Measurements from ENCODE around the gene MSL1.

The MSL1 gene

DNA sequence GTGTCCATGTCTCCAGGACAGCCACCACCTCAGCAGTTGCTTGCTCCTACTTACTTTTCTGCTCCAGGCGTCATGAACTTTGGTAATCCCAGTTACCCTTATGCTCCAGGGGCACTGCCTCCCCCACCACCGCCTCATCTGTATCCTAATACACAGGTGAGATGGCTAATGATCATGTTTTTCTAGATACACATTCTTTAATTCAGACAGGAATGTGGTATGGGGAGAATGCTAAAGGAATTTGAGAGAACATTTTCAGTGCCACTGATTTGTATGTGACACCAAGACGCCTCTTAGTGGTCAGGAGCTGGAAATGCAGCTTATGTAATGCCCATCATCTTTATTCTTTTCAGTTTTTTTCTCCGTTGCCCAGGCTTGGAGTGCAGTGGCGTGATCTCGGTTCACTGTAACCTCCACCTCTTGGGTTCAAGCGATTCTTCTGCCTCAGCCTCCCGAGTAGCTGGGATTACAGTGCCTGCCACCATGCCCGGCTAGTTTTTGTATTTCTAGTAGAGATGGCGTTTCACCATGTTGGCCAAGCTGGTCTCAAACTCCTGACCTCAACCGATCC, 46.6 kb downstream of the MSL1 start:
- no peaks in the 10 kb centered on the region for H3K9me3 ChIP-seq (ENCODE audit: insufficient read depth, low read length)
- TF ChIP-seq EZH2phosphoT487 (conservative IDR thresholded peaks at IDR 0.05; ENCODE audit: low read length), result no peak
- TF ChIP-seq, protein P1, sequence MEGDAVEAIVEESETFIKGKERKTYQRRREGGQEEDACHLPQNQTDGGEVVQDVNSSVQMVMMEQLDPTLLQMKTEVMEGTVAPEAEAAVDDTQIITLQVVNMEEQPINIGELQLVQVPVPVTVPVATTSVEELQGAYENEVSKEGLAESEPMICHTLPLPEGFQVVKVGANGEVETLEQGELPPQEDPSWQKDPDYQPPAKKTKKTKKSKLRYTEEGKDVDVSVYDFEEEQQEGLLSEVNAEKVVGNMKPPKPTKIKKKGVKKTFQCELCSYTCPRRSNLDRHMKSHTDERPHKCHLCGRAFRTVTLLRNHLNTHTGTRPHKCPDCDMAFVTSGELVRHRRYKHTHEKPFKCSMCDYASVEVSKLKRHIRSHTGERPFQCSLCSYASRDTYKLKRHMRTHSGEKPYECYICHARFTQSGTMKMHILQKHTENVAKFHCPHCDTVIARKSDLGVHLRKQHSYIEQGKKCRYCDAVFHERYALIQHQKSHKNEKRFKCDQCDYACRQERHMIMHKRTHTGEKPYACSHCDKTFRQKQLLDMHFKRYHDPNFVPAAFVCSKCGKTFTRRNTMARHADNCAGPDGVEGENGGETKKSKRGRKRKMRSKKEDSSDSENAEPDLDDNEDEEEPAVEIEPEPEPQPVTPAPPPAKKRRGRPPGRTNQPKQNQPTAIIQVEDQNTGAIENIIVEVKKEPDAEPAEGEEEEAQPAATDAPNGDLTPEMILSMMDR (IDR thresholded peaks at IDR 0.05; ENCODE audit: insufficient read depth, low read length, poor library complexity, severe bottlenecking), result peak; percentile 41
- no peaks in the 10 kb centered on the region for H3K27me3 ChIP-seq (ENCODE audit: low read length)
- no peak overlapping the region for H3K4me2 ChIP-seq (ENCODE audit: low read depth, low read length, poor library complexity, severe bottlenecking)
- no peaks in the 10 kb centered on the region for H3K9me2 ChIP-seq (replicated peaks; ENCODE audit: insufficient read depth, low read length)
- H3F3A ChIP-seq (ENCODE audit: insufficient read depth), result peaks cover 19% of the 10 kb centered on the region
- no peaks in the 10 kb centered on the region for H3K79me2 ChIP-seq (ENCODE audit: insufficient read depth, low read length)
- H4K20me1 ChIP-seq (ENCODE audit: low read depth, low read length), result no peaks in the 10 kb centered on the region
- H2AFZ ChIP-seq (ENCODE audit: low read depth, low read length, severe bottlenecking), result no peak overlapping the region
- no peak overlapping the region for H3K4me3 ChIP-seq (ENCODE audit: insufficient read depth, low read length, poor library complexity, severe bottlenecking)
- no peak overlapping the region for H3K27ac ChIP-seq (ENCODE audit: low read depth, low read length)
- H3K36me3 ChIP-seq (ENCODE audit: low read length), result peaks cover 27% of the 10 kb centered on the region; the same call in 1 of the 2 replicates
- no peak overlapping the region for H3K9ac ChIP-seq (ENCODE audit: low read length)

DNA sequence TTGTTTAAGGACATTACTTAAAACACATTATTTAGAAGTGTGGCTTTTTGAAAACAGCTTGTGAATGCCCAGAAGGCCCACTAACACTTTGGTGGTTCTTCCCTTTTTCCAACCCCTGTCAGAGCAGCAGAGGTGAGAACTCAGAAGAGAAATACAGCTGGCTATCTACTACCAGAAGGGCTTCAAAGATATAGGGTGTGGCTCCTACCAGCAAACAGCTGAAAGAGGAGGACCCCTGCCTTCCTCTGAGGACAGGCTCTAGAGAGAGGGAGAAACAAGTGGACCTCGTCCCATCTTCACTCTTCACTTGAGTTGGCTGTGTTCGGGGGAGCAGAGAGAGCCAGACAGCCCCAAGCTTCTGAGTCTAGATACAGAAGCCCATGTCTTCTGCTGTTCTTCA, 48.6 kb downstream of the MSL1 start:
- Histone ChIP-seq H4K20me1 (ENCODE audit: low read depth, low read length) (no peaks in the 10 kb centered on the region), H3K36me3 (ENCODE audit: low read length) (peaks cover 27% of the 10 kb centered on the region; the same call in 1 of the 2 replicates), H3K79me2 (ENCODE audit: insufficient read depth, low read length) (no peaks in the 10 kb centered on the region), H3K4me3 (ENCODE audit: insufficient read depth, low read length, poor library complexity, severe bottlenecking) (no peak overlapping the region), H3K27ac (ENCODE audit: low read depth, low read length) (no peak overlapping the region), H3K9me3 (ENCODE audit: insufficient read depth, low read length) (no peaks in the 10 kb centered on the region), H3F3A (ENCODE audit: insufficient read depth) (peaks cover 19% of the 10 kb centered on the region), H3K27me3 (ENCODE audit: low read length) (no peaks in the 10 kb centered on the region), H3K9me2 (replicated peaks; ENCODE audit: insufficient read depth, low read length) (no peaks in the 10 kb centered on the region), H3K9ac (ENCODE audit: low read length) (no peak overlapping the region), H3K4me2 (ENCODE audit: low read depth, low read length, poor library complexity, severe bottlenecking) (no peak overlapping the region), H2AFZ (ENCODE audit: low read depth, low read length, severe bottlenecking) (no peak overlapping the region)
- TF ChIP-seq, protein P1 (IDR thresholded peaks at IDR 0.05; ENCODE audit: insufficient read depth, low read length, poor library complexity, severe bottlenecking), result no peak
- no peak for TF ChIP-seq EZH2phosphoT487 (conservative IDR thresholded peaks at IDR 0.05; ENCODE audit: low read length)

DNA sequence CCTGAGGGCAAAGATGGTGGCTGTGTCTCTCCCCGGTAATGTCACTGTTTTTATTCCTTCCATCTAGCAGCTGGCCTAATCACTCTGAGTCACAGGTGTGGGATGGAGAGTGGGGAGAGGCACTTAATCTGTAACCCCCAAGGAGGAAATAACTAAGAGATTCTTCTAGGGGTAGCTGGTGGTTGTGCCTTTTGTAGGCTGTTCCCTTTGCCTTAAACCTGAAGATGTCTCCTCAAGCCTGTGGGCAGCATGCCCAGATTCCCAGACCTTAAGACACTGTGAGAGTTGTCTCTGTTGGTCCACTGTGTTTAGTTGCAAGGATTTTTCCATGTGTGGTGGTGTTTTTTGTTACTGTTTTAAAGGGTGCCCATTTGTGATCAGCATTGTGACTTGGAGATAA, 50.0 kb downstream of the MSL1 start:
- H3K9me3 ChIP-seq (ENCODE audit: insufficient read depth, low read length), result no peaks in the 10 kb centered on the region
- no peak for TF ChIP-seq EZH2phosphoT487 (conservative IDR thresholded peaks at IDR 0.05; ENCODE audit: low read length)
- TF ChIP-seq, protein P1 (IDR thresholded peaks at IDR 0.05; ENCODE audit: insufficient read depth, low read length, poor library complexity, severe bottlenecking), result no peak
- H3K79me2 ChIP-seq (ENCODE audit: insufficient read depth, low read length), result no peaks in the 10 kb centered on the region
- peaks cover 6% of the 10 kb centered on the region; the same call in 1 of the 2 replicates for H3F3A ChIP-seq (ENCODE audit: insufficient read depth)
- H3K36me3 ChIP-seq (ENCODE audit: low read length), result peaks cover 27% of the 10 kb centered on the region
- H3K9ac ChIP-seq (ENCODE audit: low read length), result no peak overlapping the region
- H3K4me3 ChIP-seq (ENCODE audit: insufficient read depth, low read length, poor library complexity, severe bottlenecking), result no peak overlapping the region
- no peaks in the 10 kb centered on the region for H3K9me2 ChIP-seq (replicated peaks; ENCODE audit: insufficient read depth, low read length)
- H3K27me3 ChIP-seq (ENCODE audit: low read length), result no peaks in the 10 kb centered on the region
- H3K4me2 ChIP-seq (ENCODE audit: low read depth, low read length, poor library complexity, severe bottlenecking), result no peak overlapping the region
- no peak overlapping the region for H2AFZ ChIP-seq (ENCODE audit: low read depth, low read length, severe bottlenecking)
- no peaks in the 10 kb centered on the region for H4K20me1 ChIP-seq (ENCODE audit: low read depth, low read length)
- no peak overlapping the region for H3K27ac ChIP-seq (ENCODE audit: low read depth, low read length)

Measured in SU-DHL-6 (cell line).